ENCODE data around the gene TMUB1. TPM values are rescaled to one million over a fixed set of nuclear protein-coding genes. Genes with fewer than 3 reads are reported as not detected.

Gene TMUB1
- total and polyA plus RNA-seq, 2 donors (not counting 3 experiments of a cell fraction or from before 2014, with no cell fraction given): 41.3 to 45.3 TPM

- H3K9me1 ChIP-seq (replicated peaks; ENCODE audit: control insufficient read depth, extremely low read depth, insufficient read depth, low read length): no peaks in the 10 kb centered on the region
- H3K9ac ChIP-seq (replicated peaks; ENCODE audit: extremely low read depth, insufficient read depth, low read length): no peak overlapping the region
- peaks cover 20% of the 10 kb centered on the region for H3K4me1 ChIP-seq (ENCODE audit: control insufficient read depth, extremely low read depth, insufficient read depth, low read length)
- TF ChIP-seq GATA2 (IDR thresholded peaks at IDR 0.05; ENCODE audit: insufficient read depth, insufficient read length, low read depth, low read length): no peak
- no peak for TF ChIP-seq JUN (IDR thresholded peaks at IDR 0.05; ENCODE audit: borderline replicate concordance, insufficient read depth, insufficient read length, low read depth)
- no peak for TF ChIP-seq CTCF (IDR thresholded peaks at IDR 0.05; ENCODE audit: extremely low read depth in 1 of 2, insufficient read depth in 1 of 2, low read depth in 1 of 2, low read length in 2 of 2)
- TF ChIP-seq MYC (IDR thresholded peaks at IDR 0.05; ENCODE audit: low read depth, low read length): no peak
- no peak for TF ChIP-seq FOS (IDR thresholded peaks at IDR 0.05; ENCODE audit: borderline replicate concordance, insufficient read depth, low read length)
- TF ChIP-seq POLR2AphosphoS5 (IDR thresholded peaks at IDR 0.05; ENCODE audit: insufficient read depth, low read depth, low read length): no peak
- TF ChIP-seq, protein P1, sequence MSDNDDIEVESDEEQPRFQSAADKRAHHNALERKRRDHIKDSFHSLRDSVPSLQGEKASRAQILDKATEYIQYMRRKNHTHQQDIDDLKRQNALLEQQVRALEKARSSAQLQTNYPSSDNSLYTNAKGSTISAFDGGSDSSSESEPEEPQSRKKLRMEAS (IDR thresholded peaks at IDR 0.05; ENCODE audit: insufficient read depth, insufficient read length): no peak
- no peak for TF ChIP-seq EZH2 (IDR thresholded peaks at IDR 0.05; ENCODE audit: borderline replicate concordance, low read depth, low read length, severe bottlenecking)
- TF ChIP-seq POLR2A (IDR thresholded peaks at IDR 0.05; ENCODE audit: low read depth, low read length): no peak
- no peak overlapping the region for H3K4me3 ChIP-seq (replicated peaks in 1 of 3; ENCODE audit: insufficient read depth in 1 of 3, low read depth in 1 of 3, low read length in 3 of 3)
- ChIA-PET CTCF (interaction anchor here (1.0 kb wide), 1 partner anchor 22 kb away, joined by 3 read pairs; no protein-coding TSS in a partner anchor), POLR2A (interaction anchor here (1.1 kb wide), 1 partner anchor 10 kb away, joined by 3 read pairs; no protein-coding TSS in a partner anchor)
- no peak overlapping the region for H3K4me2 ChIP-seq (ENCODE audit: insufficient read depth, low read length)
- DNase-seq (ENCODE audit: low read depth, low spot score) (no peak), FAIRE-seq (no peak)
- dilution Hi-C loops (cut with MboI; ENCODE audit: extremely low pct_ligation_motif_present, low sequenced_read_pairs): no loop called here
- intact Hi-C loops (cut with micrococcal nuclease): no loop called here
- no peak overlapping the region for H2AFZ ChIP-seq (ENCODE audit: low read depth, low read length)
- H3K9me3 ChIP-seq (replicated peaks; ENCODE audit: control insufficient read depth, insufficient read depth, low read length): no peaks in the 10 kb centered on the region
- H3K36me3 ChIP-seq (ENCODE audit: control insufficient read depth in 2 of 2, extremely low read depth in 1 of 2, insufficient read depth in 2 of 2, low read length in 2 of 2): peaks cover 0 to 6% of the 10 kb centered on the region in 2 experiments
- BruUV-seq (replicated peaks): no TSS peak
- no peak overlapping the region for H3K27ac ChIP-seq (ENCODE audit: insufficient read depth, low read depth, low read length)
- H4K20me1 ChIP-seq (replicated peaks; ENCODE audit: control insufficient read depth, extremely low read depth, insufficient read depth, low read length): no peaks in the 10 kb centered on the region
- H3K79me2 ChIP-seq (ENCODE audit: control insufficient read depth, insufficient read depth, low read length): no peaks in the 10 kb centered on the region
- H3K27me3 ChIP-seq (ENCODE audit: control insufficient read depth in 2 of 2, insufficient read depth in 2 of 2, low read length in 2 of 2): no peaks in the 10 kb centered on the region
These were observed 42.5 kb downstream of the TMUB1 start for GRCh38 chr7:151040616-151041375.

Data from endothelial cell of umbilical vein (primary cell).